K562 (cell line): ENCODE data around the gene PDE2A. TPM values are rescaled to one million over a fixed set of nuclear protein-coding genes. Genes with fewer than 3 reads are reported as not detected.
A peak's percentile ranks its signal among the peaks of the same experiment; 100 is the strongest.

Experiments used
- ARHGAP35 ChIP-seq: fragments of 450-650 bp; IDR thresholded peaks from 2 replicates; pipeline ENCODE4 v1.6.1; 2018; ENCODE audit not compliant: partially characterized antibody
- CHD2 ChIP-seq: IDR thresholded peaks from 2 replicates; pipeline ENCODE4 v1.6.1; 2011; ENCODE audit warnings: low read depth, low read length
- GABPA ChIP-seq: fragments of 200-800 bp; sonication (Bioruptor generic); conservative IDR thresholded peaks from 2 replicates; pipeline ENCODE4 v1.6.1; 2016; ENCODE audit warnings: low read depth, missing genetic modification characterization, missing compliant biosample characterization
- MYBL2 ChIP-seq, 2 experiments: fragments of 450-650 bp in 1 of 2; sonication (generic) in 1 of 2; formaldehyde crosslinking in 1 of 2; IDR thresholded peaks; 2 replicates each; pipeline versions ENCODE4 v1.6.1 to v1.8.1; 2017 to 2022; ENCODE audit warnings: borderline replicate concordance in 1 of 2, inconsistent platforms in 1 of 2, low read depth in 1 of 2, mild to moderate bottlenecking in 1 of 2, missing genetic modification reagents in 1 of 2, moderate library complexity in 1 of 2
- NBN ChIP-seq: fragments of 450-650 bp; IDR thresholded peaks from 2 replicates; pipeline ENCODE4 v1.6.1; 2016; ENCODE audit warnings: low read depth, mild to moderate bottlenecking
- RBM25 ChIP-seq: fragments of 200-400 bp; formaldehyde crosslinking; IDR thresholded peaks from 2 replicates; pipeline ENCODE4 v1.6.1; 2018; ENCODE audit warnings: low read length, low read depth, moderate library complexity; ENCODE audit not compliant: severe bottlenecking
- polyA plus RNA-seq, 8 experiments: library from polyadenylated mRNA; depleted of rRNA in 4 of 8; stranded (reverse) in 5 of 8; unstranded in 3 of 8; fragments of >200 nt; fragmentation: Nextera tagmentation in 2 of 8; fragmentation: Illumina TruSeq in 1 of 8; extraction: Ambion mirVana in 2 of 8; extraction: Trizol in 1 of 8; gene quantifications; 2 replicates each; pipeline versions ENCODE4 v1.2.1 to v1.2.3, GENCODE V29; 2011 to 2014; ENCODE audit warnings: inconsistent platforms in 1 of 8, missing spikeins in 1 of 8
- total RNA-seq, 7 experiments: library from RNA; depleted of rRNA in 6 of 7; stranded (reverse); fragments of >200 nt in 6 of 7; fragmentation: Illumina TruSeq in 2 of 7; extraction: Trizol in 2 of 7; gene quantifications; 2 replicates each; pipeline versions ENCODE4 v1.2.1 to v1.2.3, GENCODE V29; 2011 to 2021; ENCODE audit warnings: low replicate concordance in 1 of 7
- TF ChIP-seq, protein P1 (sequence below): fragments of 200-600 bp; sonication (generic); IDR thresholded peaks from one replicate; pipeline ENCODE4 v1.6.1; 2012; ENCODE audit warnings: mild to moderate bottlenecking, low read depth, low read length, inconsistent platforms
- TF ChIP-seq, protein P2 (sequence below): conservative IDR thresholded peaks from 2 replicates; pipeline ENCODE4 v1.6.1; 2011; ENCODE audit warnings: low read depth, mild to moderate bottlenecking, low read length; ENCODE audit not compliant: control insufficient read depth
- TF ChIP-seq, protein P3 (sequence below): fragments of 450-650 bp; IDR thresholded peaks from 2 replicates; pipeline ENCODE4 v1.6.1; 2014; ENCODE audit warnings: low read depth, mild to moderate bottlenecking, moderate library complexity, borderline replicate concordance
- TF ChIP-seq, protein P4 (sequence below), 3 experiments: fragments of 200-800 bp in 1 of 3; sonication (Bioruptor generic) in 1 of 3; sonication (generic) in 1 of 3; formaldehyde crosslinking in 1 of 3; IDR thresholded peaks; 2 replicates each; pipeline versions ENCODE4 v1.6.1 to v1.8.0; 2016 to 2022; ENCODE audit warnings: mild to moderate bottlenecking in 2 of 3, missing compliant biosample characterization in 2 of 3, missing genetic modification characterization in 2 of 3, missing genetic modification reagents in 1 of 3

The PDE2A gene
- total and polyA plus RNA-seq, 9 of the 15 experiments (the other 6 are each of a cell fraction or from before 2014, with no cell fraction given) = 0.07 to 15.2 (median 1.6) TPM; not detected in 1

DNA sequence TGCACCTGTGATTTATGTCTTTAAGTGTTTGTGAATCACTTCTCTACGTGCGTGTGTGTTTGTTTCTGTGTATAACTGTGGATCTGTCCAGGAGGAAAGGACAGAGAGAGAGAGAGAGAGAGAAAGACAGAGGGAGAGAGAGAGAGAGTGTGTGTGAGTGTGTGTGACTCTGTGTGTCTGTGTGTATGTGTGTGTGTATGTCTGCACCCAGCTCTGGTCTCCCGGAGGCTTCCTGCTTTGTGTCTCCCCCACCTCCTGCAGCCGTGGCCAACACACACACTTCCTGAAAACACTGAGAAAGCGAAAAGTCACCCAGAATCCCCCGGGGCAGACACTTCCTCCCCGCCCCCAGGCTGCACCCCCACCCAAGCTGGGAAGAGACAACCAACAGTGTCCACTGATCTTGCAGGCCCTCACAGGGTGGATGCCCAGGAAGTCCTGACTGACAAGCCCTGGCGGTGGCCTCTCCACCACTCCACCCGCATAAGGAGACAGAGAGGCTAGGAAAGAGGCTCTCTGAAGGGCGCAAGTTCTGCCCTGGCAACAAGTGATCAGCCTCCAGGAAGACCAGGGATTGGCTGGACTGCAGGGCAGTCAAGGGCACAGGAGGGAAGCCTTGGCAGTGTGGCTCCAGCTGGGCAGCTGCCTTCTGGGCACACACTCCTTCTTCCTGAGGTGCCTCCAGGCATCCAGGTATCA, 48.0 kb upstream of the PDE2A start (continued):
- TF ChIP-seq, protein P1, sequence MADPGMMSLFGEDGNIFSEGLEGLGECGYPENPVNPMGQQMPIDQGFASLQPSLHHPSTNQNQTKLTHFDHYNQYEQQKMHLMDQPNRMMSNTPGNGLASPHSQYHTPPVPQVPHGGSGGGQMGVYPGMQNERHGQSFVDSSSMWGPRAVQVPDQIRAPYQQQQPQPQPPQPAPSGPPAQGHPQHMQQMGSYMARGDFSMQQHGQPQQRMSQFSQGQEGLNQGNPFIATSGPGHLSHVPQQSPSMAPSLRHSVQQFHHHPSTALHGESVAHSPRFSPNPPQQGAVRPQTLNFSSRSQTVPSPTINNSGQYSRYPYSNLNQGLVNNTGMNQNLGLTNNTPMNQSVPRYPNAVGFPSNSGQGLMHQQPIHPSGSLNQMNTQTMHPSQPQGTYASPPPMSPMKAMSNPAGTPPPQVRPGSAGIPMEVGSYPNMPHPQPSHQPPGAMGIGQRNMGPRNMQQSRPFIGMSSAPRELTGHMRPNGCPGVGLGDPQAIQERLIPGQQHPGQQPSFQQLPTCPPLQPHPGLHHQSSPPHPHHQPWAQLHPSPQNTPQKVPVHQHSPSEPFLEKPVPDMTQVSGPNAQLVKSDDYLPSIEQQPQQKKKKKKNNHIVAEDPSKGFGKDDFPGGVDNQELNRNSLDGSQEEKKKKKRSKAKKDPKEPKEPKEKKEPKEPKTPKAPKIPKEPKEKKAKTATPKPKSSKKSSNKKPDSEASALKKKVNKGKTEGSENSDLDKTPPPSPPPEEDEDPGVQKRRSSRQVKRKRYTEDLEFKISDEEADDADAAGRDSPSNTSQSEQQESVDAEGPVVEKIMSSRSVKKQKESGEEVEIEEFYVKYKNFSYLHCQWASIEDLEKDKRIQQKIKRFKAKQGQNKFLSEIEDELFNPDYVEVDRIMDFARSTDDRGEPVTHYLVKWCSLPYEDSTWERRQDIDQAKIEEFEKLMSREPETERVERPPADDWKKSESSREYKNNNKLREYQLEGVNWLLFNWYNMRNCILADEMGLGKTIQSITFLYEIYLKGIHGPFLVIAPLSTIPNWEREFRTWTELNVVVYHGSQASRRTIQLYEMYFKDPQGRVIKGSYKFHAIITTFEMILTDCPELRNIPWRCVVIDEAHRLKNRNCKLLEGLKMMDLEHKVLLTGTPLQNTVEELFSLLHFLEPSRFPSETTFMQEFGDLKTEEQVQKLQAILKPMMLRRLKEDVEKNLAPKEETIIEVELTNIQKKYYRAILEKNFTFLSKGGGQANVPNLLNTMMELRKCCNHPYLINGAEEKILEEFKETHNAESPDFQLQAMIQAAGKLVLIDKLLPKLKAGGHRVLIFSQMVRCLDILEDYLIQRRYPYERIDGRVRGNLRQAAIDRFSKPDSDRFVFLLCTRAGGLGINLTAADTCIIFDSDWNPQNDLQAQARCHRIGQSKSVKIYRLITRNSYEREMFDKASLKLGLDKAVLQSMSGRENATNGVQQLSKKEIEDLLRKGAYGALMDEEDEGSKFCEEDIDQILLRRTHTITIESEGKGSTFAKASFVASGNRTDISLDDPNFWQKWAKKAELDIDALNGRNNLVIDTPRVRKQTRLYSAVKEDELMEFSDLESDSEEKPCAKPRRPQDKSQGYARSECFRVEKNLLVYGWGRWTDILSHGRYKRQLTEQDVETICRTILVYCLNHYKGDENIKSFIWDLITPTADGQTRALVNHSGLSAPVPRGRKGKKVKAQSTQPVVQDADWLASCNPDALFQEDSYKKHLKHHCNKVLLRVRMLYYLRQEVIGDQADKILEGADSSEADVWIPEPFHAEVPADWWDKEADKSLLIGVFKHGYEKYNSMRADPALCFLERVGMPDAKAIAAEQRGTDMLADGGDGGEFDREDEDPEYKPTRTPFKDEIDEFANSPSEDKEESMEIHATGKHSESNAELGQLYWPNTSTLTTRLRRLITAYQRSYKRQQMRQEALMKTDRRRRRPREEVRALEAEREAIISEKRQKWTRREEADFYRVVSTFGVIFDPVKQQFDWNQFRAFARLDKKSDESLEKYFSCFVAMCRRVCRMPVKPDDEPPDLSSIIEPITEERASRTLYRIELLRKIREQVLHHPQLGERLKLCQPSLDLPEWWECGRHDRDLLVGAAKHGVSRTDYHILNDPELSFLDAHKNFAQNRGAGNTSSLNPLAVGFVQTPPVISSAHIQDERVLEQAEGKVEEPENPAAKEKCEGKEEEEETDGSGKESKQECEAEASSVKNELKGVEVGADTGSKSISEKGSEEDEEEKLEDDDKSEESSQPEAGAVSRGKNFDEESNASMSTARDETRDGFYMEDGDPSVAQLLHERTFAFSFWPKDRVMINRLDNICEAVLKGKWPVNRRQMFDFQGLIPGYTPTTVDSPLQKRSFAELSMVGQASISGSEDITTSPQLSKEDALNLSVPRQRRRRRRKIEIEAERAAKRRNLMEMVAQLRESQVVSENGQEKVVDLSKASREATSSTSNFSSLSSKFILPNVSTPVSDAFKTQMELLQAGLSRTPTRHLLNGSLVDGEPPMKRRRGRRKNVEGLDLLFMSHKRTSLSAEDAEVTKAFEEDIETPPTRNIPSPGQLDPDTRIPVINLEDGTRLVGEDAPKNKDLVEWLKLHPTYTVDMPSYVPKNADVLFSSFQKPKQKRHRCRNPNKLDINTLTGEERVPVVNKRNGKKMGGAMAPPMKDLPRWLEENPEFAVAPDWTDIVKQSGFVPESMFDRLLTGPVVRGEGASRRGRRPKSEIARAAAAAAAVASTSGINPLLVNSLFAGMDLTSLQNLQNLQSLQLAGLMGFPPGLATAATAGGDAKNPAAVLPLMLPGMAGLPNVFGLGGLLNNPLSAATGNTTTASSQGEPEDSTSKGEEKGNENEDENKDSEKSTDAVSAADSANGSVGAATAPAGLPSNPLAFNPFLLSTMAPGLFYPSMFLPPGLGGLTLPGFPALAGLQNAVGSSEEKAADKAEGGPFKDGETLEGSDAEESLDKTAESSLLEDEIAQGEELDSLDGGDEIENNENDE = no peak
- TF ChIP-seq, protein P2, sequence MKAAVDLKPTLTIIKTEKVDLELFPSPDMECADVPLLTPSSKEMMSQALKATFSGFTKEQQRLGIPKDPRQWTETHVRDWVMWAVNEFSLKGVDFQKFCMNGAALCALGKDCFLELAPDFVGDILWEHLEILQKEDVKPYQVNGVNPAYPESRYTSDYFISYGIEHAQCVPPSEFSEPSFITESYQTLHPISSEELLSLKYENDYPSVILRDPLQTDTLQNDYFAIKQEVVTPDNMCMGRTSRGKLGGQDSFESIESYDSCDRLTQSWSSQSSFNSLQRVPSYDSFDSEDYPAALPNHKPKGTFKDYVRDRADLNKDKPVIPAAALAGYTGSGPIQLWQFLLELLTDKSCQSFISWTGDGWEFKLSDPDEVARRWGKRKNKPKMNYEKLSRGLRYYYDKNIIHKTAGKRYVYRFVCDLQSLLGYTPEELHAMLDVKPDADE = no peak
- TF ChIP-seq, protein P3, sequence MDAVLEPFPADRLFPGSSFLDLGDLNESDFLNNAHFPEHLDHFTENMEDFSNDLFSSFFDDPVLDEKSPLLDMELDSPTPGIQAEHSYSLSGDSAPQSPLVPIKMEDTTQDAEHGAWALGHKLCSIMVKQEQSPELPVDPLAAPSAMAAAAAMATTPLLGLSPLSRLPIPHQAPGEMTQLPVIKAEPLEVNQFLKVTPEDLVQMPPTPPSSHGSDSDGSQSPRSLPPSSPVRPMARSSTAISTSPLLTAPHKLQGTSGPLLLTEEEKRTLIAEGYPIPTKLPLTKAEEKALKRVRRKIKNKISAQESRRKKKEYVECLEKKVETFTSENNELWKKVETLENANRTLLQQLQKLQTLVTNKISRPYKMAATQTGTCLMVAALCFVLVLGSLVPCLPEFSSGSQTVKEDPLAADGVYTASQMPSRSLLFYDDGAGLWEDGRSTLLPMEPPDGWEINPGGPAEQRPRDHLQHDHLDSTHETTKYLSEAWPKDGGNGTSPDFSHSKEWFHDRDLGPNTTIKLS = no peak
- TF ChIP-seq ARHGAP35 (peak; percentile 39), GABPA (tag) (0 out of 2 replicates have a peak, but pooled peaks have one; percentile 49), RBM25 (no peak), NBN (no peak), MYBL2 (IDR thresholded peaks at IDR 0.05; ENCODE audit: low read depth) (no peak), MYBL2 (CRISPR knock-in tag; IDR thresholded peaks at IDR 0.05; ENCODE audit: borderline replicate concordance) (no peak), CHD2 (no peak; the same call in 1 of the 2 replicates)
- TF ChIP-seq, protein P4, sequence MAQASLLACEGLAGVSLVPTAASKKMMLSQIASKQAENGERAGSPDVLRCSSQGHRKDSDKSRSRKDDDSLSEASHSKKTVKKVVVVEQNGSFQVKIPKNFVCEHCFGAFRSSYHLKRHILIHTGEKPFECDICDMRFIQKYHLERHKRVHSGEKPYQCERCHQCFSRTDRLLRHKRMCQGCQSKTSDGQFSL (CRISPR knock-in tag; IDR thresholded peaks at IDR 0.05) = peak; percentile 98
- TF ChIP-seq, protein P4 (tag; IDR thresholded peaks at IDR 0.05) = peak in 1 of 2 experiments; percentile 90; a peak in 2 of 4 replicates
